GM12878 (cell line): ENCODE results near the gene TP73. TPM values are rescaled to one million over a fixed set of nuclear protein-coding genes. Genes with fewer than 3 reads are reported as not detected.

Experiments used
- ATAC-seq: fragments of 200-7000 bp; cut with Tn5 transposase; 3 replicates; pipeline ENCODE4 v1.9.1; 2020; ENCODE audit warnings: mild to moderate bottlenecking, moderate library complexity
- BruUV-seq: library from RNA; stranded (reverse); fragments of 400-500 nt; replicated peaks from 2 replicates; lab custom pipeline; 2021; lab: Mats Ljungman, UMichigan
- CTCF ChIA-PET: fragments of 300-600 bp; sonication (Branson Sonifier 250); formaldehyde crosslinking; extraction: SDS; loops from one replicate; lab custom pipeline; 2021; ENCODE audit warnings: inconsistent platforms; lab: Yijun Ruan, JAX
- POLR2A ChIA-PET: fragments of 350-600 bp; formaldehyde crosslinking; extraction: SDS; loops from one replicate; lab custom pipeline; 2021; ENCODE audit warnings: inconsistent platforms; lab: Charles Lee
- RAD21 ChIA-PET: fragments of 300-600 bp; sonication (Branson Sonifier 250); formaldehyde crosslinking; loops from one replicate; lab custom pipeline; 2023; ENCODE audit warnings: antibody characterized with exemption; ENCODE audit not compliant: unreplicated experiment; lab: Charles Lee
- SMC1A ChIA-PET: fragments of 300-600 bp; sonication (Branson Sonifier 250); formaldehyde crosslinking; loops from one replicate; lab custom pipeline; 2023; ENCODE audit not compliant: unreplicated experiment, uncharacterized antibody; lab: Charles Lee
- DNase-seq: peaks from one replicate; pipeline ENCODE4 v3.0.0-alpha.2; 2011; ENCODE audit warnings: low read depth, low spot score
- FAIRE-seq: peaks from 3 replicates; lab custom pipeline; 2011; peaks lifted over from hg19 to GRCh38; lab: Jason Lieb, UNC
- H2AFZ ChIP-seq: 2 replicates; pipeline ENCODE4 v1.6.0; 2011; ENCODE audit warnings: low read depth, low read length, control low read depth; ENCODE audit not compliant: control insufficient read depth
- H3K27ac ChIP-seq: 2 replicates; pipeline ENCODE4 v1.5.1; 2011; ENCODE audit warnings: control low read depth; ENCODE audit not compliant: control insufficient read depth, insufficient read depth
- H3K27me3 ChIP-seq, 2 experiments: replicated peaks in 1 of 2; 2 replicates each; pipeline versions ENCODE4 v1.6.0 to v1.6.1; 2011; ENCODE audit warnings: low read length in 1 of 2; ENCODE audit not compliant: control insufficient read depth in 2 of 2, insufficient read depth in 2 of 2
- H3K36me3 ChIP-seq, 2 experiments: 2 replicates each; pipeline ENCODE4 v1.5.1; 2011; ENCODE audit warnings: low read length in 1 of 2; ENCODE audit not compliant: control insufficient read depth in 2 of 2, insufficient read depth in 2 of 2
- H3K4me1 ChIP-seq: 2 replicates; pipeline ENCODE4 v1.6.1; 2011; ENCODE audit warnings: mild to moderate bottlenecking, low read length, moderate library complexity, mixed read lengths; ENCODE audit not compliant: control insufficient read depth, insufficient read depth
- H3K4me2 ChIP-seq: 2 replicates; pipeline ENCODE4 v1.6.0; 2011; ENCODE audit warnings: control low read depth; ENCODE audit not compliant: control insufficient read depth, insufficient read depth
- H3K4me3 ChIP-seq: fragments of 200-600 bp; sonication (generic); 2 replicates; pipeline ENCODE4 v1.5.1; 2016
- H3K79me2 ChIP-seq: 2 replicates; pipeline ENCODE4 v1.6.0; 2011; ENCODE audit warnings: low read length; ENCODE audit not compliant: control insufficient read depth, insufficient read depth
- H3K9ac ChIP-seq: 2 replicates; pipeline ENCODE4 v1.8.0; 2011; ENCODE audit warnings: low read length, control low read depth, mixed read lengths; ENCODE audit not compliant: control insufficient read depth, insufficient read depth
- H3K9me3 ChIP-seq: replicated peaks from 3 replicates; pipeline ENCODE4 v1.5.1; 2011; ENCODE audit warnings: mild to moderate bottlenecking, low read length; ENCODE audit not compliant: control insufficient read depth, insufficient read depth
- H4K20me1 ChIP-seq: 2 replicates; pipeline ENCODE4 v1.6.0; 2011; ENCODE audit not compliant: control insufficient read depth, insufficient read depth
- CBX3 ChIP-seq: fragments of 200-600 bp; sonication (generic); IDR thresholded peaks from 2 replicates; pipeline ENCODE4 v1.6.1; 2016; ENCODE audit warnings: low read depth, borderline replicate concordance
- CBX5 ChIP-seq: sonication (generic); IDR thresholded peaks from 2 replicates; pipeline ENCODE4 v1.6.1; 2016; ENCODE audit warnings: low read depth, moderate library complexity, mild to moderate bottlenecking, inconsistent platforms
- NR2C1 ChIP-seq: fragments of 450-650 bp; IDR thresholded peaks from 2 replicates; pipeline ENCODE4 v1.6.1; 2017; ENCODE audit warnings: antibody characterized with exemption, mild to moderate bottlenecking, moderate library complexity
- POLR2AphosphoS2 ChIP-seq: IDR thresholded peaks from 2 replicates; pipeline ENCODE4 v1.6.1; 2011; ENCODE audit warnings: low read depth, mild to moderate bottlenecking, low read length, improper control_type of control experiment, moderate library complexity
- SRF ChIP-seq, 2 experiments: IDR thresholded peaks; 2 replicates each; pipeline ENCODE4 v1.6.1; 2011; ENCODE audit warnings: low read depth in 2 of 2, low read length in 2 of 2, mild to moderate bottlenecking in 1 of 2, moderate library complexity in 1 of 2
- TCF3 ChIP-seq: IDR thresholded peaks from 2 replicates; pipeline ENCODE4 v1.6.1; 2012; ENCODE audit warnings: low read depth, mild to moderate bottlenecking, low read length, borderline replicate concordance; ENCODE audit not compliant: insufficient read depth
- WGBS: methylation state at CpG from one replicate; pipeline ENCODE4 v1.1.6; 2016; ENCODE audit warnings: low lambda C conversion rate; ENCODE audit not compliant: insufficient replicate concordance, insufficient coverage; ENCODE audit errors: missing lambda C conversion rate; 5-methylcytosine and 5-hydroxymethylcytosine counted together
- in situ Hi-C: fragments of 300-500 bp; cut with MboI; formaldehyde crosslinking; loops from 9 replicates; pipeline ENCODE4 v1.14.3; 2018; ENCODE audit warnings: mixed read lengths
- intact Hi-C: fragments of 100-400 bp; cut with micrococcal nuclease; formaldehyde crosslinking; loops from one replicate; pipeline ENCODE4 v1.14.2; 2022; ENCODE audit not compliant: unreplicated experiment
- polyA plus RNA-seq, 11 experiments: library from polyadenylated mRNA; depleted of rRNA in 4 of 11; unstranded in 6 of 11; stranded (reverse) in 5 of 11; fragments of >200 nt; fragmentation: Nextera tagmentation in 4 of 11; fragmentation: Illumina TruSeq in 1 of 11; extraction: Ambion mirVana in 4 of 11; extraction: Trizol in 1 of 11; gene quantifications; 1 replicate in 1 of 11; 2 replicates in 10 of 11; pipeline versions ENCODE4 v1.2.1 to v1.2.3, GENCODE V29; 2011 to 2016; ENCODE audit warnings: inconsistent platforms in 2 of 11, missing spikeins in 2 of 11, low read depth in 1 of 11
- total RNA-seq, 4 experiments: library from RNA; depleted of rRNA in 3 of 4; stranded (reverse); fragments of >200 nt in 3 of 4; fragmentation: Illumina TruSeq in 1 of 4; extraction: Trizol in 1 of 4; gene quantifications; 2 replicates each; pipeline versions ENCODE4 v1.2.1 to v1.2.3, GENCODE V29; 2013 to 2021
- TF ChIP-seq, protein P1 (sequence below): fragments of 450-650 bp; IDR thresholded peaks from 2 replicates; pipeline ENCODE4 v1.6.1; 2017; ENCODE audit warnings: mild to moderate bottlenecking, moderate library complexity
- TF ChIP-seq, protein P2 (sequence below): IDR thresholded peaks from 2 replicates; pipeline ENCODE4 v1.6.1; 2011; ENCODE audit warnings: low read depth, mild to moderate bottlenecking, low read length, moderate library complexity, borderline replicate concordance; ENCODE audit errors: extremely low read depth
- TF ChIP-seq, protein P3 (sequence below): fragments of 450-650 bp; IDR thresholded peaks from 2 replicates; pipeline ENCODE4 v1.6.1; 2017; ENCODE audit warnings: mild to moderate bottlenecking

The TP73 gene
- total and polyA plus RNA-seq, 10 of the 15 experiments (the other 5 are each of a cell fraction or from before 2014, with no cell fraction given) = 0.08 to 54.2 (median 14.9) TPM

DNA sequence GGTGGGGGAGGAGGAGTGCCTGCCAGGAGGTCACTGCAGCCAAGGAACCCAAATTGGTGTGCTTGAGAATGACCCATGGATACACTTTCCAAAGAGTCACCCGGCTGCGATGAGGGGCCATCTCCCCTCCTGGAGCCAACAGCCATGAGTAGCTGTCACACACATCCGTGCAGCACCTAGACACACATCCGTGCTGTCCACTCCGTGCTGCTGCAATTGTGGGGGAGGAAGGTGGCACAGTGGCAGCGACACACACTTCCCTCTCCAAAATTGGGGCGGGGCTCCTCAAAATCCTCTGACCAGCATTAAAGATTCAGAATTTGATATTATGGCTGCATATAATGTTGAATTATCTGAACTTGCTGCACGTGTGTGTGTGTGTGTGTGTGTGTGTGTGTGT lies 15.8 kb downstream of the TP73 start (continued):
- TF ChIP-seq, protein P1, sequence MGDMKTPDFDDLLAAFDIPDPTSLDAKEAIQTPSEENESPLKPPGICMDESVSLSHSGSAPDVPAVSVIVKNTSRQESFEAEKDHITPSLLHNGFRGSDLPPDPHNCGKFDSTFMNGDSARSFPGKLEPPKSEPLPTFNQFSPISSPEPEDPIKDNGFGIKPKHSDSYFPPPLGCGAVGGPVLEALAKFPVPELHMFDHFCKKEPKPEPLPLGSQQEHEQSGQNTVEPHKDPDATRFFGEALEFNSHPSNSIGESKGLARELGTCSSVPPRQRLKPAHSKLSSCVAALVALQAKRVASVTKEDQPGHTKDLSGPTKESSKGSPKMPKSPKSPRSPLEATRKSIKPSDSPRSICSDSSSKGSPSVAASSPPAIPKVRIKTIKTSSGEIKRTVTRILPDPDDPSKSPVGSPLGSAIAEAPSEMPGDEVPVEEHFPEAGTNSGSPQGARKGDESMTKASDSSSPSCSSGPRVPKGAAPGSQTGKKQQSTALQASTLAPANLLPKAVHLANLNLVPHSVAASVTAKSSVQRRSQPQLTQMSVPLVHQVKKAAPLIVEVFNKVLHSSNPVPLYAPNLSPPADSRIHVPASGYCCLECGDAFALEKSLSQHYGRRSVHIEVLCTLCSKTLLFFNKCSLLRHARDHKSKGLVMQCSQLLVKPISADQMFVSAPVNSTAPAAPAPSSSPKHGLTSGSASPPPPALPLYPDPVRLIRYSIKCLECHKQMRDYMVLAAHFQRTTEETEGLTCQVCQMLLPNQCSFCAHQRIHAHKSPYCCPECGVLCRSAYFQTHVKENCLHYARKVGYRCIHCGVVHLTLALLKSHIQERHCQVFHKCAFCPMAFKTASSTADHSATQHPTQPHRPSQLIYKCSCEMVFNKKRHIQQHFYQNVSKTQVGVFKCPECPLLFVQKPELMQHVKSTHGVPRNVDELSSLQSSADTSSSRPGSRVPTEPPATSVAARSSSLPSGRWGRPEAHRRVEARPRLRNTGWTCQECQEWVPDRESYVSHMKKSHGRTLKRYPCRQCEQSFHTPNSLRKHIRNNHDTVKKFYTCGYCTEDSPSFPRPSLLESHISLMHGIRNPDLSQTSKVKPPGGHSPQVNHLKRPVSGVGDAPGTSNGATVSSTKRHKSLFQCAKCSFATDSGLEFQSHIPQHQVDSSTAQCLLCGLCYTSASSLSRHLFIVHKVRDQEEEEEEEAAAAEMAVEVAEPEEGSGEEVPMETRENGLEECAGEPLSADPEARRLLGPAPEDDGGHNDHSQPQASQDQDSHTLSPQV = no peak
- no peak for TF ChIP-seq SRF (IDR thresholded peaks at IDR 0.05; ENCODE audit: low read depth in 2 of 2, low read length in 2 of 2)
- TF ChIP-seq NR2C1 = no peak
- TF ChIP-seq, protein P2, sequence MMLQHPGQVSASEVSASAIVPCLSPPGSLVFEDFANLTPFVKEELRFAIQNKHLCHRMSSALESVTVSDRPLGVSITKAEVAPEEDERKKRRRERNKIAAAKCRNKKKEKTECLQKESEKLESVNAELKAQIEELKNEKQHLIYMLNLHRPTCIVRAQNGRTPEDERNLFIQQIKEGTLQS = no peak

DNA sequence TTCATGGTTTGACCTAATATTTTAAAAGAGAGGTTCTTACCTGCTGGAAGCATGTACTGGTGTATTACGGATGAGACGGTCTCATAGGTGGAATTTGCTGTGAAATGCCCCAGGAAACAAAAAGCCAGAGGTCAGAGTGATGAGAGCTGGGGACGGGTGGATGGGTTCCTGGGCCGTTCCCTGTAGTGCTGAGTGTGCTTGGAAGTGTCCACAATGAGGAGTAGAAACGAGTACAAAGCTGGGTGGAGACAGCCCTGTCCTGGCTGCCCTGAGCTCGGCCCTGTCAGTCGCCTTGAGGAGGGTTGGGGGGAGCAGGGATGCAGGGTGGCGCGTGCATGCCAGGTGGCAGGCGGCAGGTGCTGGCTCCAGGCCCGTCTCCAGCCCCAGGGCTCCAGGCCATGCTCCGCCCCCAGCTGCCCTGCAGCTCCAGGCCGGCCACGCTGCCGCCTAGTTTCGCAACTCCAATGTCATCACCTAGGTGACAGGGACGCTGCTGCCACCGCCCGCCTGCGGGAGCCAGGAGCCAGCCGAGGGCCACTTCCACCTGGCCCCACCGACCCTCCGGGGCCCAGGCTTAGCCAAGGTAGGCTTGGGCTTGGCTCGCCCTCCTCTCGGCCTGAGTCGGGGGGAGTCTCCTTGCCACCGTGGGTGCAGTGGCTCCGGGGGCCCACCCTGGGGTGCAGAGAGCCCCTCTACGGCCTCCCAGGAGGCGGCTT lies 16.4 kb downstream of the TP73 start:
- Histone ChIP-seq H3K4me1 (peaks cover 72% of the 10 kb centered on the region), H3K9me3 (no peaks in the 10 kb centered on the region), H3K27ac (no peak overlapping the region), H4K20me1 (no peaks in the 10 kb centered on the region), H3K4me3 (no peak overlapping the region), H2AFZ (no peak overlapping the region), H3K9ac (no peak overlapping the region), H3K79me2 (peaks cover 81% of the 10 kb centered on the region), H3K4me2 (no peak overlapping the region), H3K36me3 (peaks cover 0 to 12% of the 10 kb centered on the region in 2 experiments; a peak in 2 of 4 replicates), H3K27me3 (no peaks in the 10 kb centered on the region)
- intact Hi-C loops (loop anchor here (5.0 kb wide), 1 partner anchor 54 kb away; no protein-coding TSS in a partner anchor), in situ Hi-C loops (no loop called here)
- WGBS = 85% methylated on average over 16 of the region's 30 CpGs
- POLR2A ChIA-PET = interaction anchor here (1.1 to 5.9 kb wide), 2 partner anchors 9 to 15 kb away, joined by 3 to 184 read pairs; partner anchors contain the start of genes TP73 and WRAP73
- RAD21 ChIA-PET = interaction anchor here (5.7 kb wide), 1 partner anchor 8 kb away, joined by 80 read pairs; no protein-coding TSS in a partner anchor
- TF ChIP-seq, protein P3, sequence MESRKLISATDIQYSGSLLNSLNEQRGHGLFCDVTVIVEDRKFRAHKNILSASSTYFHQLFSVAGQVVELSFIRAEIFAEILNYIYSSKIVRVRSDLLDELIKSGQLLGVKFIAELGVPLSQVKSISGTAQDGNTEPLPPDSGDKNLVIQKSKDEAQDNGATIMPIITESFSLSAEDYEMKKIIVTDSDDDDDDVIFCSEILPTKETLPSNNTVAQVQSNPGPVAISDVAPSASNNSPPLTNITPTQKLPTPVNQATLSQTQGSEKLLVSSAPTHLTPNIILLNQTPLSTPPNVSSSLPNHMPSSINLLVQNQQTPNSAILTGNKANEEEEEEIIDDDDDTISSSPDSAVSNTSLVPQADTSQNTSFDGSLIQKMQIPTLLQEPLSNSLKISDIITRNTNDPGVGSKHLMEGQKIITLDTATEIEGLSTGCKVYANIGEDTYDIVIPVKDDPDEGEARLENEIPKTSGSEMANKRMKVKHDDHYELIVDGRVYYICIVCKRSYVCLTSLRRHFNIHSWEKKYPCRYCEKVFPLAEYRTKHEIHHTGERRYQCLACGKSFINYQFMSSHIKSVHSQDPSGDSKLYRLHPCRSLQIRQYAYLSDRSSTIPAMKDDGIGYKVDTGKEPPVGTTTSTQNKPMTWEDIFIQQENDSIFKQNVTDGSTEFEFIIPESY = no peak
- TF ChIP-seq CBX5 = no peak
- TF ChIP-seq POLR2AphosphoS2 = no peak
- TF ChIP-seq CBX3 = no peak
- TF ChIP-seq TCF3 = no peak
- ATAC-seq = no peak
- FAIRE-seq = no peak
- SMC1A ChIA-PET = interaction anchor here (5.8 to 6.0 kb wide), 2 partner anchors 9 to 15 kb away, joined by 54 to 117 read pairs; partner anchors contain the start of gene TP73
- CTCF ChIA-PET = no interaction called here
- no TSS peak for BruUV-seq
- DNase-seq = no peak
